ENCODE data around the gene OR52D1. TPM values are rescaled to one million over a fixed set of nuclear protein-coding genes. Genes with fewer than 3 reads are reported as not detected.

The OR52D1 gene
- not detected for total RNA-seq (2021; fragmentation: NEBNext Ultra II Directional; extraction: Animal tissue kit (Norgen Biotek cat#: 25700))
- long read RNA-seq: 0 reads

DNA sequence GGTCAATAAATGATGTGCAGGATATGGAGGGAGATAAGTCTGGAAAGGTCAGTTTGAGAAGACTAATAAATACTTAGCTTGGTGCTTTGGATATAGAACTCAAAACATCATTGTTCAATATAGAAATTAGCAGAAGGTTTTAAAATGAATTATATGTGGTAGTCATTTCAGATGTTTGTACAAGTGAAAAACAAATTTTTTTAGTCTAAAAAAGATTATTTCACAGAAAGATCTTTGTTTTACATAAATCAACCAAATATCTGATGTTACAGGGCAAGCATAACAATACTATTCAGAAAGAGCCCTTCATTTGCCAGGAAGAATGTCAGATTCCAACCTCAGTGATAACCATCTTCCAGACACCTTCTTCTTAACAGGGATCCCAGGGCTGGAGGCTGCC is at the start of gene OR52D1:
Gene OR52D1 (plus strand): TSS at position 301 of the 400 bp plus-strand sequence. CDS start 22 bp downstream, at position 323.
- no peaks in the 10 kb centered on the region for H3K4me1 Mint-ChIP-seq (ENCODE audit: low read depth)
- no peak within 1 kb of the TSS for H3K27ac Mint-ChIP-seq
- H3K36me3 Mint-ChIP-seq (ENCODE audit: low read depth): no peaks in the 10 kb centered on the region
- peaks cover 3% of the 10 kb centered on the region; the same call in 1 of the 2 replicates for H3K27me3 Mint-ChIP-seq (ENCODE audit: insufficient read depth)
- H3K4me3 Mint-ChIP-seq: no peak within 1 kb of the TSS
- H3K9me3 Mint-ChIP-seq: no peaks in the 10 kb centered on the region
- DNase-seq: no peak
- TF ChIP-seq CTCF (IDR thresholded peaks at IDR 0.05): no peak

DNA sequence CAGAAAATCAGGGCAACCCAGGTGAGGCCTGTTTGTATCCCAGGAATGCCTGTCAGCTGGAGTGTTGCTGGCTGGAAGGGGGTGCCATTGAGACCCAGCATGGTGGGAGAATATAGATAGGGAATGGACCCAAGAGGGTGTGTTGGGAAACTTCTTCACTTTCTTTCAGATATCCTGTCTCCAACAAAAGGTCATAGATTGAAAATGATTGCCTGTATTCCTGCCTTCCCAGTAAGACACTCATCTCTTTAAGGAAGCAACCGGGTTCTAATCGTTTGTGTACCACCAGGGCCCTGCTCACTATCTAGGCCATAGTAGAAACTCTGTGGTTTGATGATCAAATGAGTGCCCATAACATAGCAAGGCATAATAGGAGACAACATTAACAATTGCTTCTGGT is 47.1 kb upstream of the OR52D1 start, which contains the start of gene OR51I1:
Gene OR51I1 (minus strand): TSS at position 101 of the 400 bp plus-strand sequence. CDS start 0 bp downstream, at position 101.
- no peak within 1 kb of the TSS for H3K27ac Mint-ChIP-seq
- no peaks in the 10 kb centered on the region for H3K9me3 Mint-ChIP-seq
- H3K4me1 Mint-ChIP-seq (ENCODE audit: low read depth): no peaks in the 10 kb centered on the region
- no peak for TF ChIP-seq CTCF (IDR thresholded peaks at IDR 0.05)
- no peaks in the 10 kb centered on the region; the same call in none of the 2 replicates for H3K27me3 Mint-ChIP-seq (ENCODE audit: insufficient read depth)
- no peaks in the 10 kb centered on the region for H3K36me3 Mint-ChIP-seq (ENCODE audit: low read depth)
- no peak for DNase-seq
- H3K4me3 Mint-ChIP-seq: no peak within 1 kb of the TSS

DNA sequence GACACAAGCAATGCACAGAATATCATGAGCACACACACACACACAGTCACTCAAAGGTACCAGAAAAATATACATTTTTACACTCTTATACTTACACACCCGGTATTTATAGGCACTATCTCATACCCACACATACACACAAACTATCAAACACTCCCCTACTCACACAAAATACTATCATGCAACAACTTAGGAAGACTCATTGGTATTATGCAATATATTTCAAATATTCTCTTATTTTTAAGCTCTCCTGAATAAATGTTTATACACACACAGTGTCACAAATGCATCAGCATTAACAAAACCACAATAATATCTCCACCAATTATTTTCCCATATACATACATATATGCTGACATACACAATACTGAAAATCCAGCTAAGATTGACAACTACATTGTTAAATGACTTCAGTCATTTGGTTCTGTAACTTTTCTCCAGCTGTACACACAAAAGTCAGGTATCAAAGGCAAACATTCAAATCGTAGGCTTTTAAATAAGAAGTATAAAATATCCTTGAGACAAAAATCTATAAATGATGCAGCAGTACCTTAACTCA is 44.6 kb upstream of the OR52D1 start:
- DNase-seq: no peak
- no peaks in the 10 kb centered on the region for H3K36me3 Mint-ChIP-seq (ENCODE audit: low read depth)
- TF ChIP-seq CTCF (IDR thresholded peaks at IDR 0.05): no peak
- H3K4me1 Mint-ChIP-seq (ENCODE audit: low read depth): no peaks in the 10 kb centered on the region
- no peak overlapping the region for H3K4me3 Mint-ChIP-seq
- no peaks in the 10 kb centered on the region; the same call in none of the 2 replicates for H3K27me3 Mint-ChIP-seq (ENCODE audit: insufficient read depth)
- H3K27ac Mint-ChIP-seq: no peak overlapping the region
- H3K9me3 Mint-ChIP-seq: no peaks in the 10 kb centered on the region

- Mint-ChIP-seq H3K9me3 (no peaks in the 10 kb centered on the region), H3K27ac (no peak within 1 kb of the TSS), H3K36me3 (ENCODE audit: low read depth) (no peaks in the 10 kb centered on the region), H3K27me3 (ENCODE audit: insufficient read depth) (peaks cover 1% of the 10 kb centered on the region; the same call in 1 of the 2 replicates), H3K4me1 (ENCODE audit: low read depth) (no peaks in the 10 kb centered on the region), H3K4me3 (no peak within 1 kb of the TSS)
- no peak for DNase-seq
- TF ChIP-seq CTCF (IDR thresholded peaks at IDR 0.05): no peak
Observed at GRCh38 chr11:5449023-5449422, 39.5 kb upstream of the OR52D1 start, which contains the start of gene OR51I2. OR51I2 (plus strand) TSS chr11:5449323; CDS start chr11:5453489, 4,166 bp downstream.

DNA sequence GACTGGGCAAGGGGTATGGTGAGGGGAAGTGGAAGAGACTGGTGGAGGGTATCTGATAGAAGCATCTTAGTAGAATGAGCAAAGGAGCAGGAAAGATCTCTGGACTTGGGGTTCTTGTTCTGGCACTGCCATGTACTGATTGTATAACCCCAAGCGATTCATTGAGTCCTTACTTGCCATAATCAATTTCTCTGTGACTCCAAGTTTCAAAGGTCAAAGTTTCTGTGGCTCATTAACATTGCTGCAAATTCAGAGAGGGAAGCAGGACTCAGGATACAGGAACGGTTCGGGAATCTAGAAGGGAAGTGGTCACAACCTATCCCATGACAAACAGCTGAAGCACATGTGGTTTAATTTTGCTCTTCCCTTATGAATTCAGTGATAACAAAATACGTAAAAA is 39.1 kb upstream of the OR52D1 start:
- peaks cover 1% of the 10 kb centered on the region; the same call in 1 of the 2 replicates for H3K27me3 Mint-ChIP-seq (ENCODE audit: insufficient read depth)
- no peaks in the 10 kb centered on the region for H3K36me3 Mint-ChIP-seq (ENCODE audit: low read depth)
- H3K4me1 Mint-ChIP-seq (ENCODE audit: low read depth): no peaks in the 10 kb centered on the region
- no peaks in the 10 kb centered on the region for H3K9me3 Mint-ChIP-seq
- H3K4me3 Mint-ChIP-seq: no peak overlapping the region
- DNase-seq: no peak
- H3K27ac Mint-ChIP-seq: no peak overlapping the region
- no peak for TF ChIP-seq CTCF (IDR thresholded peaks at IDR 0.05)
